Nephron (organoid): ENCODE data around the gene CDC37.

ENCODE experiments used
- H3K27ac Mint-ChIP-seq, 3 experiments: 2 replicates each; pipeline ENCODE4 v1.8.0; 2020; ENCODE audit warnings: mixed read lengths in 3 of 3, mild to moderate bottlenecking in 2 of 3, moderate library complexity in 1 of 3
- H3K27me3 Mint-ChIP-seq: 2 replicates; pipeline ENCODE4 v1.8.0; 2021; ENCODE audit warnings: low read depth, mild to moderate bottlenecking, moderate library complexity, mixed read lengths
- H3K36me3 Mint-ChIP-seq: 2 replicates; pipeline ENCODE4 v1.8.0; 2020; ENCODE audit warnings: low read depth, mixed read lengths
- H3K4me1 Mint-ChIP-seq: 2 replicates; pipeline ENCODE4 v1.8.0; 2020; ENCODE audit warnings: mixed read lengths
- H3K4me3 Mint-ChIP-seq, 3 experiments: 2 replicates each; pipeline ENCODE4 v1.8.0; 2020; ENCODE audit warnings: mild to moderate bottlenecking in 3 of 3, mixed read lengths in 3 of 3, moderate library complexity in 2 of 3
- H3K9me3 Mint-ChIP-seq: 2 replicates; pipeline ENCODE4 v1.8.0; 2020; ENCODE audit warnings: mixed read lengths
- CTCF ChIP-seq, 3 experiments: fragments of 200-600 bp; sonication (generic); IDR thresholded peaks; one replicate each; pipeline ENCODE4 v1.5.0; 2021; ENCODE audit warnings: antibody characterized with exemption in 3 of 3; ENCODE audit not compliant: unreplicated experiment in 3 of 3

Gene CDC37

GRCh38 chr19:10418485-10419199 lies 15.3 kb upstream of the CDC37 start:
- Mint-ChIP-seq H3K4me1 (peaks cover 36% of the 10 kb centered on the region), H3K27ac (no peak overlapping the region), H3K36me3 (no peaks in the 10 kb centered on the region), H3K9me3 (no peaks in the 10 kb centered on the region), H3K4me3 (peak overlapping the region; percentile 66 to 85 (median 72)), H3K27me3 (peaks cover 88% of the 10 kb centered on the region)
- no peak for TF ChIP-seq CTCF (IDR thresholded peaks at IDR 0.05; ENCODE audit: unreplicated experiment in 3 of 3)

- Mint-ChIP-seq H3K4me3 (peak overlapping the region; percentile 66 to 85 (median 72)), H3K27ac (no peak overlapping the region), H3K36me3 (no peaks in the 10 kb centered on the region), H3K4me1 (peaks cover 36% of the 10 kb centered on the region), H3K27me3 (peaks cover 88% of the 10 kb centered on the region), H3K9me3 (no peaks in the 10 kb centered on the region)
- TF ChIP-seq CTCF (IDR thresholded peaks at IDR 0.05; ENCODE audit: unreplicated experiment in 3 of 3), result no peak
Measured at GRCh38 chr19:10418235-10418484, 14.8 kb upstream of the CDC37 start.

- Mint-ChIP-seq H3K4me3 (peak overlapping the region; percentile 66 to 85 (median 72)), H3K4me1 (peaks cover 36% of the 10 kb centered on the region), H3K9me3 (no peaks in the 10 kb centered on the region), H3K27me3 (peaks cover 88% of the 10 kb centered on the region), H3K27ac (no peak overlapping the region), H3K36me3 (no peaks in the 10 kb centered on the region)
- no peak for TF ChIP-seq CTCF (IDR thresholded peaks at IDR 0.05; ENCODE audit: unreplicated experiment in 3 of 3)
Measured at GRCh38 chr19:10417541-10418234, 14.3 kb upstream of the CDC37 start.

- H3K9me3 Mint-ChIP-seq, result no peaks in the 10 kb centered on the region
- peak; percentile 81 to 96 (median 90) for TF ChIP-seq CTCF (IDR thresholded peaks at IDR 0.05; ENCODE audit: unreplicated experiment in 3 of 3)
- peaks cover 30% of the 10 kb centered on the region for H3K4me1 Mint-ChIP-seq
- no peaks in the 10 kb centered on the region for H3K36me3 Mint-ChIP-seq
- peaks cover 85% of the 10 kb centered on the region for H3K27me3 Mint-ChIP-seq
- H3K27ac Mint-ChIP-seq, result peak overlapping the region in 1 of 3 experiments; percentile 31
- peak overlapping the region; percentile 70 to 75 (median 72) for H3K4me3 Mint-ChIP-seq
Measured at GRCh38 chr19:10416380-10417257, 13.3 kb upstream of the CDC37 start.

GRCh38 chr19:10416083-10416379 lies 12.7 kb upstream of the CDC37 start:
- Mint-ChIP-seq H3K36me3 (no peaks in the 10 kb centered on the region), H3K9me3 (no peaks in the 10 kb centered on the region), H3K27me3 (peaks cover 84% of the 10 kb centered on the region), H3K4me3 (peak overlapping the region; percentile 70 to 75 (median 70)), H3K4me1 (peaks cover 25% of the 10 kb centered on the region), H3K27ac (no peak overlapping the region)
- no peak for TF ChIP-seq CTCF (IDR thresholded peaks at IDR 0.05; ENCODE audit: unreplicated experiment in 3 of 3)
